DND-41 (cell line): ENCODE data around the gene PLEKHG5.

Experiments used
- ATAC-seq: fragments of 200-7000 bp; cut with Tn5 transposase; 3 replicates; pipeline ENCODE4 v1.9.1; 2021; ENCODE audit warnings: low read depth; ENCODE audit not compliant: insufficient read depth
- DNase-seq: peaks from one replicate; pipeline ENCODE4 v3.0.0-alpha.2; 2020
- H2AFZ ChIP-seq: 2 replicates; pipeline ENCODE4 v1.6.0; 2012; ENCODE audit warnings: low read depth, low read length
- H3K27ac ChIP-seq: 2 replicates; pipeline ENCODE4 v1.5.1; 2012; ENCODE audit warnings: low read length, inconsistent platforms
- H3K27me3 ChIP-seq: fragments of 200-600 bp; sonication (generic); 2 replicates; pipeline ENCODE4 v1.6.0; 2012; ENCODE audit warnings: low read length, mild to moderate bottlenecking, inconsistent platforms; ENCODE audit not compliant: insufficient read depth, poor library complexity
- H3K36me3 ChIP-seq: 2 replicates; pipeline ENCODE4 v1.5.1; 2012; ENCODE audit warnings: low read length, inconsistent platforms; ENCODE audit not compliant: insufficient read depth
- H3K4me1 ChIP-seq: 2 replicates; pipeline ENCODE4 v1.5.1; 2012; ENCODE audit warnings: mild to moderate bottlenecking, low read length; ENCODE audit not compliant: insufficient read depth
- H3K4me2 ChIP-seq: 2 replicates; pipeline ENCODE4 v1.6.0; 2012; ENCODE audit warnings: mild to moderate bottlenecking, moderate library complexity, low read length, inconsistent platforms; ENCODE audit not compliant: insufficient read depth
- H3K4me3 ChIP-seq, 2 experiments: fragments of 200-600 bp in 1 of 2; shearing (Covaris generic) in 1 of 2; 2 replicates each; pipeline ENCODE4 v1.5.1; 2012 to 2016; ENCODE audit warnings: inconsistent platforms in 2 of 2, low read length in 2 of 2, mild to moderate bottlenecking in 2 of 2, low read depth in 1 of 2, moderate library complexity in 1 of 2
- H3K79me2 ChIP-seq: 2 replicates; pipeline ENCODE4 v1.6.0; 2012; ENCODE audit warnings: low read length, inconsistent platforms; ENCODE audit not compliant: insufficient read depth
- H3K9ac ChIP-seq: 2 replicates; pipeline ENCODE4 v1.6.0; 2012; ENCODE audit warnings: low read depth, mild to moderate bottlenecking, inconsistent platforms, low read length, moderate library complexity
- H3K9me3 ChIP-seq: 2 replicates; pipeline ENCODE4 v1.5.1; 2012; ENCODE audit warnings: low read length, moderate library complexity, mild to moderate bottlenecking, inconsistent platforms; ENCODE audit not compliant: insufficient read depth, severe bottlenecking
- H4K20me1 ChIP-seq: 2 replicates; pipeline ENCODE4 v1.6.0; 2012; ENCODE audit warnings: low read length; ENCODE audit not compliant: insufficient read depth
- CTCF ChIP-seq: IDR thresholded peaks from 2 replicates; pipeline ENCODE4 v1.5.1; 2012; ENCODE audit warnings: borderline replicate concordance, low read length, moderate library complexity, mild to moderate bottlenecking; ENCODE audit not compliant: poor library complexity, severe bottlenecking; ENCODE audit errors: extremely low read depth
- EZH2 ChIP-seq: IDR thresholded peaks from 3 replicates; pipeline ENCODE4 v1.6.1; 2012; ENCODE audit warnings: borderline replicate concordance, low read depth, mild to moderate bottlenecking, moderate library complexity, low read length, inconsistent platforms; ENCODE audit not compliant: severe bottlenecking

PLEKHG5 gene

GRCh38 chr1:6464915-6465314 lies 26.6 kb downstream of the PLEKHG5 start:
- H3K4me3 ChIP-seq: no peak overlapping the region
- peaks cover 4% of the 10 kb centered on the region; the same call in 1 of the 2 replicates for H4K20me1 ChIP-seq
- H3K27me3 ChIP-seq: peaks cover 13% of the 10 kb centered on the region
- H2AFZ ChIP-seq: no peak overlapping the region
- H3K4me2 ChIP-seq: no peak overlapping the region
- H3K79me2 ChIP-seq: no peaks in the 10 kb centered on the region
- H3K9me3 ChIP-seq: no peaks in the 10 kb centered on the region
- H3K36me3 ChIP-seq: no peaks in the 10 kb centered on the region
- H3K4me1 ChIP-seq: peaks cover 14% of the 10 kb centered on the region
- no peak for DNase-seq
- no peak overlapping the region for H3K27ac ChIP-seq
- no peak for TF ChIP-seq EZH2
- TF ChIP-seq CTCF: no peak
- H3K9ac ChIP-seq: no peak overlapping the region
- no peak for ATAC-seq

GRCh38 chr1:6464514-6464836 lies 27.0 kb downstream of the PLEKHG5 start:
- no peak for DNase-seq
- Histone ChIP-seq H4K20me1 (peaks cover 4% of the 10 kb centered on the region; the same call in 1 of the 2 replicates), H3K36me3 (no peaks in the 10 kb centered on the region), H3K79me2 (no peaks in the 10 kb centered on the region), H3K9me3 (no peaks in the 10 kb centered on the region), H3K9ac (no peak overlapping the region), H3K27ac (no peak overlapping the region), H3K4me1 (peaks cover 19% of the 10 kb centered on the region), H2AFZ (no peak overlapping the region), H3K4me2 (no peak overlapping the region), H3K4me3 (no peak overlapping the region), H3K27me3 (peaks cover 13% of the 10 kb centered on the region)
- ATAC-seq: no peak
- TF ChIP-seq EZH2 (no peak), CTCF (no peak)

GRCh38 chr1:6463120-6463412 lies 28.4 kb downstream of the PLEKHG5 start:
- peaks cover 4% of the 10 kb centered on the region; the same call in 1 of the 2 replicates for H4K20me1 ChIP-seq
- no peak for TF ChIP-seq CTCF
- no peak for TF ChIP-seq EZH2
- H3K79me2 ChIP-seq: no peaks in the 10 kb centered on the region
- no peaks in the 10 kb centered on the region for H3K36me3 ChIP-seq
- H3K4me1 ChIP-seq: peaks cover 19% of the 10 kb centered on the region
- H3K27me3 ChIP-seq: peaks cover 13% of the 10 kb centered on the region
- ATAC-seq (no peak), DNase-seq (no peak)
- H3K4me2 ChIP-seq: no peak overlapping the region
- no peak overlapping the region for H3K27ac ChIP-seq
- no peak overlapping the region for H3K4me3 ChIP-seq
- H3K9me3 ChIP-seq: no peaks in the 10 kb centered on the region
- H3K9ac ChIP-seq: no peak overlapping the region
- no peak overlapping the region for H2AFZ ChIP-seq
